Mucosa of descending colon (tissue), 3 donors: ENCODE measurements around the gene TRMT61A. TPM values are rescaled to one million over a fixed set of nuclear protein-coding genes. Genes with fewer than 3 reads are reported as not detected.

Experiments
- ATAC-seq: fragments of 200-7000 bp; cut with Tn5 transposase; one replicate; pipeline ENCODE4 v1.9.1; 2020; ENCODE audit warnings: mild to moderate bottlenecking, moderate library complexity
- DNase-seq, 3 donors: peaks; one replicate each; pipeline ENCODE4 v3.0.0-alpha.2; 2020
- H3K36me3 ChIP-seq: fragments of 200-600 bp; one replicate; pipeline ENCODE4 v1.8.0; 2021; ENCODE audit warnings: low read depth, mild to moderate bottlenecking
- H3K4me1 ChIP-seq: fragments of 200-600 bp; one replicate; pipeline ENCODE4 v1.8.0; 2021; ENCODE audit warnings: low read depth, mild to moderate bottlenecking
- H3K4me3 ChIP-seq: fragments of 200-600 bp; one replicate; pipeline ENCODE4 v1.8.0; 2021; ENCODE audit warnings: mild to moderate bottlenecking
- H3K9me3 ChIP-seq: fragments of 200-600 bp; one replicate; pipeline ENCODE4 v1.8.0; 2021; ENCODE audit warnings: mild to moderate bottlenecking
- intact Hi-C, 2 donors: fragments of 100-400 bp; cut with DNase I in 1 of 2; cut with micrococcal nuclease in 1 of 2; formaldehyde crosslinking; loops; one replicate each; pipeline versions ENCODE4 v1.11.0 to v1.11.1; 2022; cut with DNase I, micrococcal nuclease
- total RNA-seq, 3 donors: library from RNA; stranded (reverse); fragmentation: NEBNext Ultra II Directional in 2 of 3; extraction: Animal tissue kit (Norgen Biotek cat#: 25700) in 2 of 3; gene quantifications; one replicate each; pipeline versions ENCODE4 v1.2.1 to v1.2.4, GENCODE V29; 2021 to 2023
- TF ChIP-seq, protein P1 (sequence below): fragments of 200-600 bp; IDR thresholded peaks from one replicate; pipeline ENCODE4 v1.8.0; 2022; ENCODE audit warnings: antibody characterized with exemption, mild to moderate bottlenecking
- donor health status: DM: no; HTN: no; CAD: no; lungs with moderate emphysema.
- donor health status: DM: no; HTN: no; CAD: no.
- donor health status: DM: no; HTN: yes; CAD: no.

TRMT61A gene
- total RNA-seq, 3 donors from 2014 or later = 10.2 to 23.7 (median 10.5) TPM

DNA sequence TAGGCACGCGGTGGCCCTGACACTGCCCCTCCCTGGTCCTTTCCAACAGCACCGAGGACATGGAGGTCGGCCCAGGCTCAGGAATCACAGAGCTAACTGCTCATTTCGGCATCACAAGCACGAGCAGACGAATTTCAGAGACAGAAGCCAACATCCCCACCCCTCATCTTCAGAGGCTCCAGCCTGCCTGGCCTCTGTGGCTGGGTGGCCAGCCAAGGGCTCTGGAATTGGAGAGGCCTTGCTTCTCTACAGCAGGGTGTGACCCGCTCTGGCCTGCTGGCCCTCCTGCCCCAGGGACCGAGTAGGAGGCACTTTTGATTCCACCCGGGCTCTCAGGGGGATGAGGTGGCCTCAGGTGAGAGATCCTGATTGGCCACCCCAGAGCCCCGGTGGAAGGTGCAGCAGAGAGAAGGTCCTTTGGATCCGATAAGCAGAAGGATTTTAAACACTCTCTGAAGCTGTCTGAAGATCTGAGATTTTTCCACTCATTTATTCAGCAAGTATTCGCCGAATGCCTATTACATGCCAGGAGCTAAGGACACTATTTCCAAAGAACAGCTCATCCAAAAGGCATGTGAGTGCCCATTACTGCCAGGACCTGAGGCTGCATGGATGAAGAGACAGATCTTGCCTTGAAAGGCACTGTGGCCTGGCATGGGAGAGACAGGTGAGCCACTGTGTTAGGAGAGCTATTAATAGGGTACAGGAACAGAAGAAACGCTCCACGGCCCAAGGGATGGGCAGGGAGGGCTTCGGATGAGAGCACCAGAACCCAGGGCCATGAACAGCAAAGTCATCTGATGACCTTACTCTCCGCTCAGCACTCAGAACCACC is 23.2 kb downstream of the TRMT61A start:
- Histone ChIP-seq H3K4me1 (peaks cover 9% of the 10 kb centered on the region), H3K36me3 (no peaks in the 10 kb centered on the region), H3K4me3 (no peak overlapping the region), H3K9me3 (no peaks in the 10 kb centered on the region)
- TF ChIP-seq, protein P1, sequence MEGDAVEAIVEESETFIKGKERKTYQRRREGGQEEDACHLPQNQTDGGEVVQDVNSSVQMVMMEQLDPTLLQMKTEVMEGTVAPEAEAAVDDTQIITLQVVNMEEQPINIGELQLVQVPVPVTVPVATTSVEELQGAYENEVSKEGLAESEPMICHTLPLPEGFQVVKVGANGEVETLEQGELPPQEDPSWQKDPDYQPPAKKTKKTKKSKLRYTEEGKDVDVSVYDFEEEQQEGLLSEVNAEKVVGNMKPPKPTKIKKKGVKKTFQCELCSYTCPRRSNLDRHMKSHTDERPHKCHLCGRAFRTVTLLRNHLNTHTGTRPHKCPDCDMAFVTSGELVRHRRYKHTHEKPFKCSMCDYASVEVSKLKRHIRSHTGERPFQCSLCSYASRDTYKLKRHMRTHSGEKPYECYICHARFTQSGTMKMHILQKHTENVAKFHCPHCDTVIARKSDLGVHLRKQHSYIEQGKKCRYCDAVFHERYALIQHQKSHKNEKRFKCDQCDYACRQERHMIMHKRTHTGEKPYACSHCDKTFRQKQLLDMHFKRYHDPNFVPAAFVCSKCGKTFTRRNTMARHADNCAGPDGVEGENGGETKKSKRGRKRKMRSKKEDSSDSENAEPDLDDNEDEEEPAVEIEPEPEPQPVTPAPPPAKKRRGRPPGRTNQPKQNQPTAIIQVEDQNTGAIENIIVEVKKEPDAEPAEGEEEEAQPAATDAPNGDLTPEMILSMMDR = no peak
- ATAC-seq = peak; percentile 20
- DNase-seq = peak in 1 of 3 donors; percentile 27
- intact Hi-C loops = loop anchor here in 1 of 2 donors (10.0 kb wide), 1 partner anchor 47 kb away; no protein-coding TSS in a partner anchor

DNA sequence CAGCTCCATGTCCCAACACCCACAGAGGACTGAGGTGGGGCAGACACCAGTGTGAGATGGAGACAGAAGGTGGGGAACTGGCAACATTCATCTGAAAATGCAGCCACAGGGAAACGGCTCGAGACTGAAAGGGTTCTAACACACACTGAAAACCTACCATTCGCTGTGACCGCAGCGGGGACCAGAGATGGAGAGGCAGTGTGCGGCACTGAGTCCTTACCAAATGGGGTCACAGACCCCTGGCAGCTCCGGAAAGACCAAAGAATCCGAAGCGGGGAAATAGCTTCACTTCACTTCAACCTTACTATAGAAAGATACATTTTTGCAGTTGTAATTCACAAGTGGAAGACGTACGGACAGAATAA is 23.8 kb downstream of the TRMT61A start:
- DNase-seq (no peak), ATAC-seq (no peak)
- Histone ChIP-seq H3K4me3 (no peak overlapping the region), H3K36me3 (no peaks in the 10 kb centered on the region), H3K4me1 (peaks cover 9% of the 10 kb centered on the region), H3K9me3 (no peaks in the 10 kb centered on the region)
- intact Hi-C loops = loop anchor here in 1 of 2 donors (10.0 kb wide), 1 partner anchor 48 kb away; no protein-coding TSS in a partner anchor
- TF ChIP-seq, protein P1 = no peak

DNA sequence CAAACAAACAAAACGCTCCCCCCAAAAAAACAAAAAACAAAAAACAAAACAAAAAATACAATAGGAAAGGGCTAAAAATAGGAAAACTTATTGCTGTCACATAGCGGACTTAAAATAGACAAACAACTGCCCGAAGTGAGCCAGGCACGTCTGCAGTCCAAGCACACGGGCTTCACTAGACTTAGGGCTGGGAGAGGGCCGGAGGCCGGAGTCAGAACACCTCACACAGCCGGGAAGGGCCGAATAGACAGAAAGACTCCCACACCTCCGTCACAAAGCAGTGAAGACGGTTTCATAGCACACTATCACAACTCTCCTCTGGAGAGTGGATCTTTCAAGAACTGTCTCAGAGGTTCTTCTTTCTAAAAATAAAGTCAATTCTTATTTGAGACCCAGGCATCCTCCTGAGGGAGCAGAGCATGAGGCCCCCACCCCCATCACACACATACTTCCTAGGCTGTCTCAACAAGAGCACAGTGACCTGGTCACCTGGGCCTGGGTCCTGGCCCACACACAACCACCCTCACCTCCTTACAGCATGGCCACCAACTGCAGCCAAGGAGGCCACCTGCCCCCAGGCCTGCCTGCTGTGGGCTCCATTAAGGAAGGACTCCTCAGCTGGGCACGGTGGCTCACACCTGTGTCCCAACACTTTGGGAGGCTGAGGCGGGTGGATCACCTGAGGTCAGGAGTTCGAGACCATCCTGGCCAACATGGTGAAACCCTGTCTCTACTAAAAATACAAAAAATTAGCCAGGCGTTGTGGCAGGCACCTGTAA is 26.8 kb downstream of the TRMT61A start:
- no peak overlapping the region for H3K4me3 ChIP-seq
- peaks cover 16% of the 10 kb centered on the region for H3K4me1 ChIP-seq
- TF ChIP-seq, protein P1 = no peak
- ATAC-seq (no peak), DNase-seq (no peak)
- no peaks in the 10 kb centered on the region for H3K9me3 ChIP-seq
- intact Hi-C loops = loop anchor here in 1 of 2 donors (10.0 kb wide), 1 partner anchor 51 kb away; no protein-coding TSS in a partner anchor
- no peaks in the 10 kb centered on the region for H3K36me3 ChIP-seq

DNA sequence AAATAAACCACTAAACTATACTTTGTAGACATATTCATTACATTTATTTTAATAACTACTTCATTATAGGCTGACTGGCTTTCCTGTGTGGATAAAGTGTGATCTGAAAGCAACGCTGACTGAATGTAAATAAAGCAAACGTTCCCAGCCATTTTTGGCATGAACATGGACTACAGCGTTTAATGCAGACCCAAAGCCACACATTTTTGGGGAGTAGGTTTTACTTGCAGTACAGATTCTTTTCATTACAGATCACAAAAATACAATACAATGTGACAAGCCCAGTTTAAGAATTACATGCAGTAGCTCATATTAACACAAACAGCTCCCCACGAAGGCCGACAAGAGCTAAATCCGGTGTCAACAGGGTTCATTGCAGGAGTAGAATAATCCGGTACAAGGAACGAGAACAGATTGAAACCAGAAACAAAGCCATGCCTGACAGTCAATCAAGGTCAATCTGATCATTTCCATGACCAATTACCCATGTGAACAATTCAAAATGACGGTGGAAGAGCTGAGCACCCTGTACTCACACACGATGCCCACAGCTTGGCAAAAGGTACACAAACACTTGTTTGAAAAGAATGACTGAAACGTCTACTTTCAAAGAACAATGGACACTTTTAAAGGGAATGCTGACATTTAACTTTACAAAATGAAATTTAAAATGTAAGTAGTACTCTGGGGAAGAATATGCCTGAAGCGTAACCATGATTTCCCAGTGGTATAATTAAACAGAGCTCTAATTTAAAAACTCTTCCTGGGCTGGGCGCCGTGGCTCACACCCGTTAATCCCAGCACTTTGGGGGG is 28.2 kb downstream of the TRMT61A start:
- TF ChIP-seq, protein P1 = no peak
- intact Hi-C loops = loop anchor here in 1 of 2 donors (10.0 kb wide), 1 partner anchor 52 kb away; no protein-coding TSS in a partner anchor
- Histone ChIP-seq H3K36me3 (no peaks in the 10 kb centered on the region), H3K9me3 (no peaks in the 10 kb centered on the region), H3K4me1 (peaks cover 22% of the 10 kb centered on the region), H3K4me3 (no peak overlapping the region)
- DNase-seq = no peak
- ATAC-seq = no peak
